ENCODE results near the gene PCSK4. TPM values are rescaled to one million over a fixed set of nuclear protein-coding genes. Genes with fewer than 3 reads are reported as not detected.

The PCSK4 gene
- total RNA-seq, 1 experiment from 2014 or later: 9.1 TPM

DNA sequence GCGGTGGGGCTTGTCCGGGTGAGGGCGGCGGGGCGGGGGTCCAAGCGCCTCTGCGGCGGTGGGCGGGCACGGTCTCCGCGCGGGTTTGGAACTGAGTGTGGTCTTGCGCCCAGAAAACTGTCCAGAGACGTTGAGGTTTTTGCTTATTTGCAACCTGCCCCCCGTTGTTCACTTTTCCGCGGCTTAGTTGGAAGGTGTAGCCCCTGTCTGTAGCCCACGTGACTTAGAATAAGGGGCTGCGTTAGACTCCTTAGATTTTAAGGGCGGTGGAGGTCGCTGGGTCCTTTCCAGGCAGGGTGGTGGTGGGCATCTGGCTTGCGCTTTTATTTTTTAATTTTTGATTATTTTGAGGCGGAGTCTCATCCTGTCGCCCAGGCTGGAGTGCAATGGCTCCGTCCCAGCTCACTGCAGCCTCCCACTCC, 51.2 kb downstream of the PCSK4 start:
- H4K8ac ChIP-seq (replicated peaks; ENCODE audit: insufficient read length, low read depth, low read length): no peak overlapping the region
- H3K27me3 Mint-ChIP-seq (ENCODE audit: low read depth): no peaks in the 10 kb centered on the region; the same call in 1 of the 2 replicates
- no peak overlapping the region for H2BK15ac ChIP-seq (ENCODE audit: low read depth, low read length)
- peaks cover 12% of the 10 kb centered on the region for H3K79me1 ChIP-seq (ENCODE audit: insufficient read depth, low read depth, low read length, poor library complexity, severe bottlenecking)
- no peak overlapping the region for H3T11ph ChIP-seq (ENCODE audit: low read length)
- H4K20me1 ChIP-seq (ENCODE audit: control insufficient read depth, insufficient read depth, insufficient read length): no peaks in the 10 kb centered on the region
- peaks cover 5% of the 10 kb centered on the region for H3K23me2 ChIP-seq (ENCODE audit: insufficient read length, low read depth, low read length, poor library complexity, severe bottlenecking)
- H3K4ac ChIP-seq (ENCODE audit: low read depth, low read length): no peak overlapping the region
- H3K56ac ChIP-seq (ENCODE audit: insufficient read length, low read depth, low read length): no peak overlapping the region
- TF ChIP-seq, protein P1, sequence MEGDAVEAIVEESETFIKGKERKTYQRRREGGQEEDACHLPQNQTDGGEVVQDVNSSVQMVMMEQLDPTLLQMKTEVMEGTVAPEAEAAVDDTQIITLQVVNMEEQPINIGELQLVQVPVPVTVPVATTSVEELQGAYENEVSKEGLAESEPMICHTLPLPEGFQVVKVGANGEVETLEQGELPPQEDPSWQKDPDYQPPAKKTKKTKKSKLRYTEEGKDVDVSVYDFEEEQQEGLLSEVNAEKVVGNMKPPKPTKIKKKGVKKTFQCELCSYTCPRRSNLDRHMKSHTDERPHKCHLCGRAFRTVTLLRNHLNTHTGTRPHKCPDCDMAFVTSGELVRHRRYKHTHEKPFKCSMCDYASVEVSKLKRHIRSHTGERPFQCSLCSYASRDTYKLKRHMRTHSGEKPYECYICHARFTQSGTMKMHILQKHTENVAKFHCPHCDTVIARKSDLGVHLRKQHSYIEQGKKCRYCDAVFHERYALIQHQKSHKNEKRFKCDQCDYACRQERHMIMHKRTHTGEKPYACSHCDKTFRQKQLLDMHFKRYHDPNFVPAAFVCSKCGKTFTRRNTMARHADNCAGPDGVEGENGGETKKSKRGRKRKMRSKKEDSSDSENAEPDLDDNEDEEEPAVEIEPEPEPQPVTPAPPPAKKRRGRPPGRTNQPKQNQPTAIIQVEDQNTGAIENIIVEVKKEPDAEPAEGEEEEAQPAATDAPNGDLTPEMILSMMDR (conservative IDR thresholded peaks at IDR 0.05): no peak
- H3K9ac ChIP-seq (ENCODE audit: extremely low read depth, insufficient read length, low read length): peak overlapping the region; percentile 97
- no peaks in the 10 kb centered on the region for H3K9me3 ChIP-seq (ENCODE audit: control insufficient read depth, low read depth, low read length)
- H3K4me3 Mint-ChIP-seq: peak overlapping the region; percentile 96 to 98
- H3K4me2 ChIP-seq (ENCODE audit: insufficient read depth, insufficient read length, low read length): peak overlapping the region; percentile 64
- H2BK20ac ChIP-seq (ENCODE audit: low read depth, low read length, poor library complexity, severe bottlenecking): no peak overlapping the region
- no peak overlapping the region for H2AK5ac ChIP-seq (ENCODE audit: insufficient read length, low read length)
- H3K4me1 Mint-ChIP-seq: peaks cover 0 to 20% of the 10 kb centered on the region in 2 experiments
- H3K27ac Mint-ChIP-seq: peak overlapping the region; percentile 84 to 95 (median 94); a peak in 6 of 7 replicates
- no peak overlapping the region for H2BK12ac ChIP-seq (ENCODE audit: insufficient read length, low read depth, low read length)
- no peak overlapping the region for H3K23ac ChIP-seq (ENCODE audit: insufficient read length, low read depth, low read length)
- peak overlapping the region; percentile 97 for H3K14ac ChIP-seq (ENCODE audit: insufficient read depth, low read length)
- no peaks in the 10 kb centered on the region for H3K4me1 ChIP-seq (ENCODE audit: insufficient read depth, low read length)
- peaks cover 32 to 58% (median 49%) of the 10 kb centered on the region in 3 experiments for H3K36me3 Mint-ChIP-seq (ENCODE audit: insufficient read depth in 1 of 3, low read depth in 3 of 3)
- H3K27ac ChIP-seq (ENCODE audit: insufficient read length, low read depth, low read length): no peak overlapping the region
- H3K27me3 ChIP-seq (ENCODE audit: insufficient read depth, low read length): no peaks in the 10 kb centered on the region
- DNase-seq: no peak
- H4K91ac ChIP-seq (ENCODE audit: insufficient read length, low read depth, low read length): no peak overlapping the region
- WGBS (ENCODE audit: extremely low coverage, insufficient read length, low lambda C conversion rate): no CpG with 5 or more reads among the region's 26 CpGs
- no peak overlapping the region for H4K5ac ChIP-seq (ENCODE audit: insufficient read length, low read depth, low read length)
- H2BK5ac ChIP-seq (ENCODE audit: insufficient read length, low read length): no peak overlapping the region
- peak overlapping the region; percentile 61 for H3K18ac ChIP-seq (ENCODE audit: insufficient read length, low read depth, low read length)
- no peak overlapping the region for H2AFZ ChIP-seq (ENCODE audit: low read length)
- peaks cover 11% of the 10 kb centered on the region; the same call in 1 of the 2 replicates for H3K79me2 ChIP-seq (ENCODE audit: insufficient read depth, low read length)
- no peak overlapping the region for H2BK120ac ChIP-seq (ENCODE audit: low read depth, low read length, poor library complexity, severe bottlenecking)
- H3K9me3 Mint-ChIP-seq: no peaks in the 10 kb centered on the region
